Measurements from ENCODE around the gene SCTR.

Gene SCTR

GRCh38 chr2:119423811-119424210 lies 100.5 kb downstream of the SCTR start:
- H3K23ac ChIP-seq (ENCODE audit: low read length) = no peak overlapping the region
- no peaks in the 10 kb centered on the region for H3K79me2 ChIP-seq (ENCODE audit: control insufficient read depth, insufficient read depth, low read length, poor library complexity)
- H4K8ac ChIP-seq (ENCODE audit: low read depth, low read length) = no peak overlapping the region
- H2AK5ac ChIP-seq (ENCODE audit: low read length) = no peak overlapping the region
- no peak overlapping the region for H3K18ac ChIP-seq (ENCODE audit: low read length)
- no peak overlapping the region for H4K91ac ChIP-seq (ENCODE audit: low read depth, low read length)
- no peaks in the 10 kb centered on the region for H3K27me3 ChIP-seq (ENCODE audit: insufficient read depth, low read length)
- DNase-seq = no peak
- no peak overlapping the region for H3K14ac ChIP-seq (ENCODE audit: low read length)
- H2BK12ac ChIP-seq (ENCODE audit: low read length) = no peak overlapping the region
- H4K12ac ChIP-seq (ENCODE audit: low read depth, low read length) = no peak overlapping the region
- no peak overlapping the region for H3K4ac ChIP-seq (ENCODE audit: low read depth, low read length)
- H3K36me3 ChIP-seq (ENCODE audit: control insufficient read depth in 1 of 2, insufficient read depth in 2 of 2, low read length in 2 of 2) = no peaks in the 10 kb centered on the region
- H2AFZ ChIP-seq (ENCODE audit: insufficient read depth, low read length, poor library complexity) = no peak overlapping the region
- no peak overlapping the region for H2BK120ac ChIP-seq (ENCODE audit: insufficient read depth, low read length, poor library complexity)
- peaks cover 23 to 24% of the 10 kb centered on the region in 2 experiments for H3K4me1 ChIP-seq (ENCODE audit: control insufficient read depth in 1 of 2, insufficient read depth in 2 of 2, low read length in 2 of 2)
- no CpG with 5 or more reads among the region's 2 CpGs for WGBS (ENCODE audit: extremely low coverage, insufficient coverage, insufficient read length)
- H2BK5ac ChIP-seq (ENCODE audit: low read depth, low read length, poor library complexity) = no peak overlapping the region
- H3K9ac ChIP-seq (ENCODE audit: low read length) = no peak overlapping the region
- H3K9me3 ChIP-seq (ENCODE audit: insufficient read depth, low read depth, low read length) = peaks cover 6% of the 10 kb centered on the region
- no peak overlapping the region for H3K27ac ChIP-seq (ENCODE audit: low read depth, low read length)
- H3K4me3 ChIP-seq (ENCODE audit: low read depth, low read length) = no peak overlapping the region
- H3K4me2 ChIP-seq (ENCODE audit: low read length) = no peak overlapping the region
- H3K79me1 ChIP-seq (ENCODE audit: low read length) = peaks cover 6% of the 10 kb centered on the region

- Histone ChIP-seq H3K4me1 (ENCODE audit: control insufficient read depth in 1 of 2, insufficient read depth in 2 of 2, low read length in 2 of 2) (peaks cover 18 to 19% of the 10 kb centered on the region in 2 experiments), H4K8ac (ENCODE audit: low read depth, low read length) (no peak overlapping the region), H4K91ac (ENCODE audit: low read depth, low read length) (no peak overlapping the region), H3K14ac (ENCODE audit: low read length) (no peak overlapping the region), H2BK5ac (ENCODE audit: low read depth, low read length, poor library complexity) (no peak overlapping the region), H2BK120ac (ENCODE audit: insufficient read depth, low read length, poor library complexity) (no peak overlapping the region), H3K18ac (ENCODE audit: low read length) (no peak overlapping the region), H2AFZ (ENCODE audit: insufficient read depth, low read length, poor library complexity) (no peak overlapping the region), H3K9me3 (ENCODE audit: insufficient read depth, low read depth, low read length) (peaks cover 6% of the 10 kb centered on the region), H3K27ac (ENCODE audit: low read depth, low read length) (no peak overlapping the region), H3K4me2 (ENCODE audit: low read length) (no peak overlapping the region), H3K23ac (ENCODE audit: low read length) (no peak overlapping the region), H2AK5ac (ENCODE audit: low read length) (no peak overlapping the region), H4K12ac (ENCODE audit: low read depth, low read length) (no peak overlapping the region), H3K27me3 (ENCODE audit: insufficient read depth, low read length) (no peaks in the 10 kb centered on the region), H3K79me1 (ENCODE audit: low read length) (peaks cover 6% of the 10 kb centered on the region), H3K36me3 (ENCODE audit: control insufficient read depth in 1 of 2, insufficient read depth in 2 of 2, low read length in 2 of 2) (no peaks in the 10 kb centered on the region), H3K79me2 (ENCODE audit: control insufficient read depth, insufficient read depth, low read length, poor library complexity) (no peaks in the 10 kb centered on the region), H3K4me3 (ENCODE audit: low read depth, low read length) (no peak overlapping the region), H3K4ac (ENCODE audit: low read depth, low read length) (no peak overlapping the region), H3K9ac (ENCODE audit: low read length) (no peak overlapping the region), H2BK12ac (ENCODE audit: low read length) (no peak overlapping the region)
- DNase-seq = no peak
- WGBS (ENCODE audit: extremely low coverage, insufficient coverage, insufficient read length) = no CpG with 5 or more reads among the region's 2 CpGs
Observed at GRCh38 chr2:119423108-119423444, 101.2 kb downstream of the SCTR start.

- no peak overlapping the region for H4K12ac ChIP-seq (ENCODE audit: low read depth, low read length)
- no CpG with 5 or more reads among the region's 7 CpGs for WGBS (ENCODE audit: extremely low coverage, insufficient coverage, insufficient read length)
Observed at GRCh38 chr2:119422360-119423107, 101.7 kb downstream of the SCTR start.

DNA sequence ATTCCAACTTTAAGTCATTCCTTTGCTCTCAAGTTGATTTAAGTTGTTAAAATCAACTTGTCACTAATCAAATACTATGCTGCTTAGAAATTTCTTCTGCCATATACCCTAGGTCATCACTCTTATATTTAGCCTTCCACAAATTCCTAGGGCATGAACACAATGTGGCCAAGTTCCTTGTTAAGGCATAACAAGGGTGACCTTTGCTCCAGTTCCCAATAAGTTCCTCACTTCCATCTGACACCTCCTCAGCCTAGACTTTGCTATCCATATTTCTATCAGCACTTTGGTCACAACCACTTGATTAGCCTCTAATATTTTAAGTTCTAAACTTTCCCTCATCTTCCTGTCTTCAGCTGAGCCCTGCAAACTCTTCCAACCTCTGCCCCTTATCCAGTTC lies 102.5 kb downstream of the SCTR start:
- H3K79me2 ChIP-seq (ENCODE audit: control insufficient read depth, insufficient read depth, low read length, poor library complexity) = no peaks in the 10 kb centered on the region
- H2AFZ ChIP-seq (ENCODE audit: insufficient read depth, low read length, poor library complexity) = no peak overlapping the region
- no peaks in the 10 kb centered on the region for H3K27me3 ChIP-seq (ENCODE audit: insufficient read depth, low read length)
- H3K9me3 ChIP-seq (ENCODE audit: insufficient read depth, low read depth, low read length) = peaks cover 6% of the 10 kb centered on the region
- no peak overlapping the region for H3K18ac ChIP-seq (ENCODE audit: low read length)
- H3K4me2 ChIP-seq (ENCODE audit: low read length) = no peak overlapping the region
- H2BK5ac ChIP-seq (ENCODE audit: low read depth, low read length, poor library complexity) = no peak overlapping the region
- DNase-seq = no peak
- no peak overlapping the region for H2AK5ac ChIP-seq (ENCODE audit: low read length)
- no peak overlapping the region for H4K8ac ChIP-seq (ENCODE audit: low read depth, low read length)
- H3K4me1 ChIP-seq (ENCODE audit: control insufficient read depth in 1 of 2, insufficient read depth in 2 of 2, low read length in 2 of 2) = peaks cover 9% of the 10 kb centered on the region in 2 experiments
- H3K79me1 ChIP-seq (ENCODE audit: low read length) = peaks cover 6% of the 10 kb centered on the region
- no peak overlapping the region for H2BK12ac ChIP-seq (ENCODE audit: low read length)
- no peak overlapping the region for H3K9ac ChIP-seq (ENCODE audit: low read length)
- no peak overlapping the region for H4K12ac ChIP-seq (ENCODE audit: low read depth, low read length)
- no peak overlapping the region for H2BK120ac ChIP-seq (ENCODE audit: insufficient read depth, low read length, poor library complexity)
- no peak overlapping the region for H3K14ac ChIP-seq (ENCODE audit: low read length)
- H4K91ac ChIP-seq (ENCODE audit: low read depth, low read length) = no peak overlapping the region
- H3K36me3 ChIP-seq (ENCODE audit: control insufficient read depth in 1 of 2, insufficient read depth in 2 of 2, low read length in 2 of 2) = no peaks in the 10 kb centered on the region
- H3K4me3 ChIP-seq (ENCODE audit: low read depth, low read length) = no peak overlapping the region
- H3K4ac ChIP-seq (ENCODE audit: low read depth, low read length) = no peak overlapping the region
- H3K27ac ChIP-seq (ENCODE audit: low read depth, low read length) = no peak overlapping the region
- H3K23ac ChIP-seq (ENCODE audit: low read length) = no peak overlapping the region

More at GRCh38 chr2:119422360-119423107, 101.7 kb downstream of the SCTR start:
- Histone ChIP-seq H3K4me3 (ENCODE audit: low read depth, low read length) (no peak overlapping the region), H2BK120ac (ENCODE audit: insufficient read depth, low read length, poor library complexity) (no peak overlapping the region), H3K27me3 (ENCODE audit: insufficient read depth, low read length) (no peaks in the 10 kb centered on the region), H3K23ac (ENCODE audit: low read length) (no peak overlapping the region), H3K79me1 (ENCODE audit: low read length) (peaks cover 6% of the 10 kb centered on the region), H3K14ac (ENCODE audit: low read length) (no peak overlapping the region), H2BK12ac (ENCODE audit: low read length) (no peak overlapping the region), H4K91ac (ENCODE audit: low read depth, low read length) (no peak overlapping the region), H3K9ac (ENCODE audit: low read length) (no peak overlapping the region), H3K4ac (ENCODE audit: low read depth, low read length) (no peak overlapping the region), H3K4me2 (ENCODE audit: low read length) (no peak overlapping the region), H3K36me3 (ENCODE audit: control insufficient read depth in 1 of 2, insufficient read depth in 2 of 2, low read length in 2 of 2) (no peaks in the 10 kb centered on the region), H2BK5ac (ENCODE audit: low read depth, low read length, poor library complexity) (no peak overlapping the region), H2AFZ (ENCODE audit: insufficient read depth, low read length, poor library complexity) (no peak overlapping the region), H3K9me3 (ENCODE audit: insufficient read depth, low read depth, low read length) (peaks cover 6% of the 10 kb centered on the region), H4K8ac (ENCODE audit: low read depth, low read length) (no peak overlapping the region), H3K4me1 (ENCODE audit: control insufficient read depth in 1 of 2, insufficient read depth in 2 of 2, low read length in 2 of 2) (peaks cover 14 to 16% of the 10 kb centered on the region in 2 experiments), H3K79me2 (ENCODE audit: control insufficient read depth, insufficient read depth, low read length, poor library complexity) (no peaks in the 10 kb centered on the region), H3K27ac (ENCODE audit: low read depth, low read length) (no peak overlapping the region), H2AK5ac (ENCODE audit: low read length) (no peak overlapping the region), H3K18ac (ENCODE audit: low read length) (no peak overlapping the region)
- DNase-seq = no peak

Data from trophoblast cell (in vitro differentiated cells and primary cell).